Activated B cell treated with CpG ODN at 0.5 μM for 24 hours (primary cell): ENCODE measurements around the gene MTRR. TPM values are rescaled to one million over a fixed set of nuclear protein-coding genes. Genes with fewer than 3 reads are reported as not detected.

Experiments used
- ATAC-seq: fragments of 200-7000 bp; cut with Tn5 transposase; one replicate; pipeline ENCODE4 v1.10.0; 2021; ENCODE audit warnings: low read depth, mild to moderate bottlenecking, moderate library complexity
- CTCF ChIA-PET: fragments of 350-600 bp; sonication (Branson Sonifier 250); formaldehyde crosslinking; loops from one replicate; lab custom pipeline; 2021; ENCODE audit warnings: antibody characterized with exemption; lab: Charles Lee
- POLR2A ChIA-PET: fragments of 350-600 bp; sonication (Branson Sonifier 250); formaldehyde crosslinking; loops from one replicate; lab custom pipeline; 2021; ENCODE audit warnings: antibody characterized with exemption; lab: Charles Lee
- DNase-seq: peaks from one replicate; pipeline ENCODE4 v3.0.0; 2022
- H3K27ac Mint-ChIP-seq: one replicate; pipeline ENCODE4 v1.8.0; 2020; ENCODE audit warnings: mixed read lengths
- H3K27me3 Mint-ChIP-seq: one replicate; pipeline ENCODE4 v1.8.0; 2021; ENCODE audit warnings: mixed read lengths
- H3K36me3 Mint-ChIP-seq: one replicate; pipeline ENCODE4 v1.8.0; 2021; ENCODE audit warnings: low read depth, mixed read lengths
- H3K4me1 Mint-ChIP-seq: one replicate; pipeline ENCODE4 v1.8.0; 2021; ENCODE audit warnings: mixed read lengths
- H3K4me3 Mint-ChIP-seq: one replicate; pipeline ENCODE4 v1.8.0; 2020; ENCODE audit warnings: mild to moderate bottlenecking, mixed read lengths
- H3K9me3 Mint-ChIP-seq: one replicate; pipeline ENCODE4 v1.8.0; 2020; ENCODE audit warnings: mixed read lengths
- intact Hi-C: fragments of 100-400 bp; cut with micrococcal nuclease; formaldehyde crosslinking; loops from one replicate; pipeline ENCODE4 v1.15.1; 2024
- total RNA-seq: library from RNA; stranded (reverse); gene quantifications from 2 replicates; pipeline ENCODE4 v1.2.3, GENCODE V29; 2022
- TF ChIP-seq, protein P1 (sequence below): fragments of 200-600 bp; IDR thresholded peaks from one replicate; pipeline ENCODE4 v1.8.0; 2022; ENCODE audit warnings: antibody characterized with exemption, mild to moderate bottlenecking

Gene MTRR
- total RNA-seq, 1 donor from 2014 or later, result 70.7 TPM

DNA sequence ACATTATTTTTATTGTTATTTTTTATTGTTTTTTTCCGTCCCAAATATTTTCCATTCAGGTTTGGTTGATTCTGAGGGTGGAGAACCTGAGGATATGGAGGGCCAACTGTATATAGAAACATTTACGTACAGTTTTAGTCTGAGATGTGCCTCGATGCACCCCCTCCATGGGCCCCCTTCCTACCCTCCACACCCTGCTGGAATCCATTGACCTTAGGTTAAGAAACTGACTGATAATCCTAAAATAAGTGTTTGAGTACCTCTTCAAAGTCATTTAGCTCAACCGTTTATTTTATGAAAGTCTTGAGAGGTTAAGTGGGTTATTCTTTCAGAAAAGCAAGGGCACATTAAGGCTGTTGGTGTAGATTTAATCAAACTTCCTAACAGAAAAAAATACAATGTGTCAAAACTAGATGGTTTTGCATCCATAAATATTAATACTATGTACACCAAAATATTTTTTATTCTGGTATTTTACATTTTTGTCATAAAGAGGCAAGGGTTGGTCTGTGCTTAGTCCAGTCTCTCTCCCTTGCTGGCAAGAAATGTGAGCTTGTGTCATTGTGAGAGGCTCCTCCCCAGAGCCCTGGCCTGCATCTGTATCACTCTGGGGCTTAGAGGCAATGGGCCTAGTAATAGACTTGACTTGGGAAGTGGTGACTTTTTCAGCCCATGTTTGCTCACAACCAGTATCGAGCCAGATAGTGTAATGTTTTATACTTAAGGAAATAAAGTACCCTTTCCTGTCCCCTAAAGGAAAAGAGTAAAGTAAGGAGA lies 15.7 kb downstream of the MTRR start:
- POLR2A ChIA-PET, result interaction anchor here (1.4 kb wide), 1 partner anchor 15 kb away, joined by 3 read pairs; the partner anchor contains the start of gene MTRR
- TF ChIP-seq, protein P1, sequence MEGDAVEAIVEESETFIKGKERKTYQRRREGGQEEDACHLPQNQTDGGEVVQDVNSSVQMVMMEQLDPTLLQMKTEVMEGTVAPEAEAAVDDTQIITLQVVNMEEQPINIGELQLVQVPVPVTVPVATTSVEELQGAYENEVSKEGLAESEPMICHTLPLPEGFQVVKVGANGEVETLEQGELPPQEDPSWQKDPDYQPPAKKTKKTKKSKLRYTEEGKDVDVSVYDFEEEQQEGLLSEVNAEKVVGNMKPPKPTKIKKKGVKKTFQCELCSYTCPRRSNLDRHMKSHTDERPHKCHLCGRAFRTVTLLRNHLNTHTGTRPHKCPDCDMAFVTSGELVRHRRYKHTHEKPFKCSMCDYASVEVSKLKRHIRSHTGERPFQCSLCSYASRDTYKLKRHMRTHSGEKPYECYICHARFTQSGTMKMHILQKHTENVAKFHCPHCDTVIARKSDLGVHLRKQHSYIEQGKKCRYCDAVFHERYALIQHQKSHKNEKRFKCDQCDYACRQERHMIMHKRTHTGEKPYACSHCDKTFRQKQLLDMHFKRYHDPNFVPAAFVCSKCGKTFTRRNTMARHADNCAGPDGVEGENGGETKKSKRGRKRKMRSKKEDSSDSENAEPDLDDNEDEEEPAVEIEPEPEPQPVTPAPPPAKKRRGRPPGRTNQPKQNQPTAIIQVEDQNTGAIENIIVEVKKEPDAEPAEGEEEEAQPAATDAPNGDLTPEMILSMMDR, result no peak
- ATAC-seq, result no peak
- DNase-seq, result no peak
- peaks cover 3% of the 10 kb centered on the region for H3K4me1 Mint-ChIP-seq
- H3K9me3 Mint-ChIP-seq, result no peaks in the 10 kb centered on the region
- intact Hi-C loops, result no loop called here
- no peaks in the 10 kb centered on the region for H3K27me3 Mint-ChIP-seq
- CTCF ChIA-PET, result no interaction called here
- H3K36me3 Mint-ChIP-seq, result peaks cover 84% of the 10 kb centered on the region
- no peak overlapping the region for H3K4me3 Mint-ChIP-seq
- H3K27ac Mint-ChIP-seq, result no peak overlapping the region

DNA sequence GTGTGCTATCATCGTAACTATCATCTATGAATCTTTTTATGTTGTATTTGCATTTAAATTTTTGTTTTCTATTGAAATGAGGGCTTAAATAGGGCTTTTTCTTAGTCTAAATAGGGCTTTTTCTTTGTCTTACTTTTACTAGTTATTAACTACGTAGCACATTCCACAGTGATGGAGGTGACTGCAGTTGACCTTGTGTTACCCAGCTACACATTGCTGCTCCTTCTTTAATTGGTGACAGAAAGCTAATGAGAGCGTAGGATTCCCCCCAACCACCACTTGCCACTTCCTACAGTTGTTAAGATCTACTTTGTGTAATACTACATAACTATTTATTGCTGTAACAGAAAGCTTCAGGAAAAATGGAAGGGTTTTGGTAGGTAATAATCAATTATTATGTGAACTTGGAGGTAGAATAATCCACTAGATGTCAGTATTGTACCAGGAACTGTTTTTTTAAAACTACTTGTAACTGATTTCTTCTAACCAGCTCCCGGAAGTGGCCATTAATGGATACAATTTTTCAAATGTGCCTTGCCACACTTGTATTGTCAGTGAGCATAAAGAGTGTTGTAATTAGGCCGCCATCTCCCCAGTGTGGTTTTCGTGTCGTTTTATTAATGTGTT lies 18.0 kb downstream of the MTRR start:
- Mint-ChIP-seq H3K4me1 (peaks cover 3% of the 10 kb centered on the region), H3K27ac (no peak overlapping the region), H3K4me3 (no peak overlapping the region), H3K9me3 (no peaks in the 10 kb centered on the region), H3K27me3 (no peaks in the 10 kb centered on the region), H3K36me3 (peaks cover 76% of the 10 kb centered on the region)
- ATAC-seq (no peak), DNase-seq (no peak)
- ChIA-PET CTCF (interaction anchor here (0.6 to 2.0 kb wide), 10 partner anchors 9 to 1321 kb away, joined by 3 to 10 read pairs (median 4); partner anchors contain the start of genes FASTKD3 and MTRR), POLR2A (interaction anchor here (0.5 kb wide), 1 partner anchor 8 kb away, joined by 3 read pairs; no protein-coding TSS in a partner anchor)
- intact Hi-C loops, result loop anchor here (1.0 to 2.0 kb wide), 2 partner anchors 40 to 1320 kb away; no protein-coding TSS in a partner anchor
- TF ChIP-seq, protein P1, result no peak

DNA sequence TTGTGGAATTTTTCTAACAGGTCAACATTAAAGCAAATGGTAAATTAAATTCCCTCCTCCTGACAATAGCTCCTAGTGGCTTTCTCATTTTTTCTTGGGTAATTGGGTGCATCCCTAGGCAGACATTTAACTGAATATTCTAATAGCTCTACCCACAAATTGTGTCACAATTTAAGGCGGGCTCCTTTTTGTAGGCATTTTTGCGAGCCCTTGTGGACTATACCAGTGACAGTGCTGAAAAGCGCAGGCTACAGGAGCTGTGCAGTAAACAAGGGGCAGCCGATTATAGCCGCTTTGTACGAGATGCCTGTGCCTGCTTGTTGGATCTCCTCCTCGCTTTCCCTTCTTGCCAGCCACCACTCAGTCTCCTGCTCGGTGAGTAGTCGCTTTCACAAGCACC lies 20.0 kb downstream of the MTRR start:
- H3K4me3 Mint-ChIP-seq, result no peak overlapping the region
- intact Hi-C loops, result no loop called here
- no peak overlapping the region for H3K27ac Mint-ChIP-seq
- ATAC-seq (no peak), DNase-seq (no peak)
- H3K27me3 Mint-ChIP-seq, result no peaks in the 10 kb centered on the region
- ChIA-PET CTCF (no interaction called here), POLR2A (no interaction called here)
- TF ChIP-seq, protein P1, result no peak
- H3K4me1 Mint-ChIP-seq, result peaks cover 3% of the 10 kb centered on the region
- peaks cover 78% of the 10 kb centered on the region for H3K36me3 Mint-ChIP-seq
- no peaks in the 10 kb centered on the region for H3K9me3 Mint-ChIP-seq

DNA sequence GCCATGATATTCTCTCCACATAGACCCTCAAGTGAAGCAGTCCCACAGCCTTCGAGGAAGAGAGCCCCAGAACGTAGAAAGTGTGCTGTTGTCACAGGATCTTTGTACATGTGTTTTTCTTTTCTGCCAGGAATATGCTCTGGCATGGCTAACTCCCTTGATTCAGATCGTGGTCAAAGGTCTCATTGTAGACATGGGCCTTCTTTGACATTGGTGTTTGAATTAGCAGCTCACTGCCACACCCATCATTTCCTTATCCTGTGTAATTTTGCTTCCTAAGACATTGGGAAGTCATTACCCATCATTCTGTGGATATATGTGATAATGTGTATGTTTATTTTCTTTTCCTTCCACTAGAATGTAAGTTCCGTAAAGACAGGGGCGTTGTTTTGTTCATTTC lies 25.5 kb downstream of the MTRR start:
- peaks cover 7% of the 10 kb centered on the region for H3K4me1 Mint-ChIP-seq
- intact Hi-C loops, result no loop called here
- DNase-seq (no peak), ATAC-seq (no peak)
- H3K36me3 Mint-ChIP-seq, result peaks cover 89% of the 10 kb centered on the region
- ChIA-PET CTCF (no interaction called here), POLR2A (no interaction called here)
- H3K9me3 Mint-ChIP-seq, result no peaks in the 10 kb centered on the region
- no peaks in the 10 kb centered on the region for H3K27me3 Mint-ChIP-seq
- no peak overlapping the region for H3K4me3 Mint-ChIP-seq
- TF ChIP-seq, protein P1, result no peak
- no peak overlapping the region for H3K27ac Mint-ChIP-seq

DNA sequence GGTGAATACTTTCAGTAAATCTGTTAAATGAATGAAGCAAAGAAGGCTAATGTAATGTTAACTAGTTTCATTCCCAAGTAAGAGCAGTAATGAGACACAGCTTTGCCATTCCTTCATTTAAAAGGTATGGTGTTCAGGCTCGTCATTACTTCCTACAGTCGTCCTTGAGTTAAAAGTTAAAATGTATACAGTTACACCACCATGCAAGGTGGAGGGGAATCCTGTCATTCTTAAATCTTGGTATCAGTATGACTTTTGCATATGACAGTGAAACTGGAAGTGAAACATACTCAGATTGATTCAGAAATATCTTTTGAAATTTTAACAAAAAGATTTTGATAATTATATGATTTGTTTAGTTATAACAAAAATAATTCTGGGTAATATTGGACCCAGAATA lies 25.9 kb downstream of the MTRR start:
- Mint-ChIP-seq H3K4me1 (peaks cover 7% of the 10 kb centered on the region), H3K27ac (no peak overlapping the region), H3K36me3 (peaks cover 89% of the 10 kb centered on the region), H3K4me3 (no peak overlapping the region), H3K27me3 (no peaks in the 10 kb centered on the region), H3K9me3 (no peaks in the 10 kb centered on the region)
- CTCF ChIA-PET, result no interaction called here
- POLR2A ChIA-PET, result no interaction called here
- DNase-seq, result no peak
- ATAC-seq, result no peak
- intact Hi-C loops, result no loop called here
- TF ChIP-seq, protein P1, result no peak
